ENCODE data around the gene PLEK2. TPM values are rescaled to one million over a fixed set of nuclear protein-coding genes. Genes with fewer than 3 reads are reported as not detected.

Gene PLEK2
- total RNA-seq, 1 donor from 2014 or later, result 0.62 TPM

GRCh38 chr14:67428501-67429031 lies 16.6 kb upstream of the PLEK2 start:
- no peaks in the 10 kb centered on the region for H3K9me3 Mint-ChIP-seq (ENCODE audit: unreplicated experiment)
- no peak for TF ChIP-seq CTCF (IDR thresholded peaks at IDR 0.05; ENCODE audit: unreplicated experiment)
- H3K27me3 Mint-ChIP-seq (ENCODE audit: unreplicated experiment), result peaks cover 3% of the 10 kb centered on the region
- H3K4me1 Mint-ChIP-seq (ENCODE audit: unreplicated experiment), result peaks cover 8% of the 10 kb centered on the region
- no peak overlapping the region for H3K27ac Mint-ChIP-seq (ENCODE audit: unreplicated experiment)
- no peak overlapping the region for H3K4me3 Mint-ChIP-seq (ENCODE audit: unreplicated experiment)
- no peak for DNase-seq (ENCODE audit: low spot score)
- no peaks in the 10 kb centered on the region for H3K36me3 Mint-ChIP-seq (ENCODE audit: low read depth, unreplicated experiment)

- Mint-ChIP-seq H3K4me1 (ENCODE audit: unreplicated experiment) (peaks cover 8% of the 10 kb centered on the region), H3K9me3 (ENCODE audit: unreplicated experiment) (no peaks in the 10 kb centered on the region), H3K27ac (ENCODE audit: unreplicated experiment) (no peak overlapping the region), H3K36me3 (ENCODE audit: low read depth, unreplicated experiment) (no peaks in the 10 kb centered on the region), H3K4me3 (ENCODE audit: unreplicated experiment) (no peak overlapping the region), H3K27me3 (ENCODE audit: unreplicated experiment) (peaks cover 3% of the 10 kb centered on the region)
- peak; percentile 84 for TF ChIP-seq CTCF (IDR thresholded peaks at IDR 0.05; ENCODE audit: unreplicated experiment)
- peak; percentile 79 for DNase-seq (ENCODE audit: low spot score)
These were observed 15.1 kb upstream of the PLEK2 start for GRCh38 chr14:67426983-67427606.

- H3K9me3 Mint-ChIP-seq (ENCODE audit: unreplicated experiment), result no peaks in the 10 kb centered on the region
- no peak overlapping the region for H3K27ac Mint-ChIP-seq (ENCODE audit: unreplicated experiment)
- TF ChIP-seq CTCF (IDR thresholded peaks at IDR 0.05; ENCODE audit: unreplicated experiment), result no peak
- H3K36me3 Mint-ChIP-seq (ENCODE audit: low read depth, unreplicated experiment), result no peaks in the 10 kb centered on the region
- H3K4me1 Mint-ChIP-seq (ENCODE audit: unreplicated experiment), result peaks cover 8% of the 10 kb centered on the region
- H3K4me3 Mint-ChIP-seq (ENCODE audit: unreplicated experiment), result no peak overlapping the region
- H3K27me3 Mint-ChIP-seq (ENCODE audit: unreplicated experiment), result peaks cover 3% of the 10 kb centered on the region
- DNase-seq (ENCODE audit: low spot score), result no peak
These were observed 14.2 kb upstream of the PLEK2 start for GRCh38 chr14:67426161-67426560.

- DNase-seq (ENCODE audit: low spot score), result no peak
- Mint-ChIP-seq H3K4me1 (ENCODE audit: unreplicated experiment) (peaks cover 8% of the 10 kb centered on the region), H3K9me3 (ENCODE audit: unreplicated experiment) (no peaks in the 10 kb centered on the region), H3K27ac (ENCODE audit: unreplicated experiment) (no peak overlapping the region), H3K4me3 (ENCODE audit: unreplicated experiment) (no peak overlapping the region), H3K27me3 (ENCODE audit: unreplicated experiment) (peaks cover 3% of the 10 kb centered on the region), H3K36me3 (ENCODE audit: low read depth, unreplicated experiment) (no peaks in the 10 kb centered on the region)
- no peak for TF ChIP-seq CTCF (IDR thresholded peaks at IDR 0.05; ENCODE audit: unreplicated experiment)
These were observed 13.6 kb upstream of the PLEK2 start for GRCh38 chr14:67425608-67426007.

GRCh38 chr14:67424539-67424938 lies 12.6 kb upstream of the PLEK2 start:
- no peak for TF ChIP-seq CTCF (IDR thresholded peaks at IDR 0.05; ENCODE audit: unreplicated experiment)
- Mint-ChIP-seq H3K4me1 (ENCODE audit: unreplicated experiment) (peaks cover 8% of the 10 kb centered on the region), H3K36me3 (ENCODE audit: low read depth, unreplicated experiment) (no peaks in the 10 kb centered on the region), H3K27ac (ENCODE audit: unreplicated experiment) (peak overlapping the region; percentile 36), H3K4me3 (ENCODE audit: unreplicated experiment) (no peak overlapping the region), H3K27me3 (ENCODE audit: unreplicated experiment) (peaks cover 3% of the 10 kb centered on the region), H3K9me3 (ENCODE audit: unreplicated experiment) (no peaks in the 10 kb centered on the region)
- no peak for DNase-seq (ENCODE audit: low spot score)
